NB4 (cell line): ENCODE measurements around the gene HIGD1B.

Experiments
- MYC ChIP-seq: IDR thresholded peaks from 2 replicates; pipeline ENCODE4 v1.6.1; 2011; ENCODE audit warnings: low read depth, low read length
- TF ChIP-seq, protein P1 (sequence below): IDR thresholded peaks from one replicate; pipeline ENCODE4 v1.5.1; 2012; ENCODE audit warnings: low read depth, low read length

GRCh38 chr17:44879376-44879775 lies 31.7 kb downstream of the HIGD1B start:
- TF ChIP-seq, protein P1, sequence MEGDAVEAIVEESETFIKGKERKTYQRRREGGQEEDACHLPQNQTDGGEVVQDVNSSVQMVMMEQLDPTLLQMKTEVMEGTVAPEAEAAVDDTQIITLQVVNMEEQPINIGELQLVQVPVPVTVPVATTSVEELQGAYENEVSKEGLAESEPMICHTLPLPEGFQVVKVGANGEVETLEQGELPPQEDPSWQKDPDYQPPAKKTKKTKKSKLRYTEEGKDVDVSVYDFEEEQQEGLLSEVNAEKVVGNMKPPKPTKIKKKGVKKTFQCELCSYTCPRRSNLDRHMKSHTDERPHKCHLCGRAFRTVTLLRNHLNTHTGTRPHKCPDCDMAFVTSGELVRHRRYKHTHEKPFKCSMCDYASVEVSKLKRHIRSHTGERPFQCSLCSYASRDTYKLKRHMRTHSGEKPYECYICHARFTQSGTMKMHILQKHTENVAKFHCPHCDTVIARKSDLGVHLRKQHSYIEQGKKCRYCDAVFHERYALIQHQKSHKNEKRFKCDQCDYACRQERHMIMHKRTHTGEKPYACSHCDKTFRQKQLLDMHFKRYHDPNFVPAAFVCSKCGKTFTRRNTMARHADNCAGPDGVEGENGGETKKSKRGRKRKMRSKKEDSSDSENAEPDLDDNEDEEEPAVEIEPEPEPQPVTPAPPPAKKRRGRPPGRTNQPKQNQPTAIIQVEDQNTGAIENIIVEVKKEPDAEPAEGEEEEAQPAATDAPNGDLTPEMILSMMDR: no peak
- no peak for TF ChIP-seq MYC
